Ovary (tissue), 9 donors: Measurements from ENCODE around the gene TMEM14A. TPM values are rescaled to one million over a fixed set of nuclear protein-coding genes. Genes with fewer than 3 reads are reported as not detected.

Source experiments
- DNase-seq, 5 donors: peaks; one replicate each; pipeline ENCODE4 v3.0.0-alpha.2; 2019 to 2020
- H3K27ac ChIP-seq, 2 donors: fragments of 200-600 bp; one replicate each; pipeline versions ENCODE4 v1.5.1 to v1.8.0; 2019 to 2022
- H3K27me3 ChIP-seq: fragments of 200-600 bp; one replicate; pipeline ENCODE4 v1.8.0; 2022
- H3K36me3 ChIP-seq: fragments of 200-600 bp; sonication (generic); one replicate; pipeline ENCODE4 v1.5.1; 2019
- H3K4me1 ChIP-seq: one replicate; pipeline ENCODE4 v1.8.1; 2013; ENCODE audit warnings: mild to moderate bottlenecking, moderate library complexity; ENCODE audit not compliant: insufficient read depth
- H3K4me3 ChIP-seq: fragments of 200-600 bp; sonication (generic); one replicate; pipeline ENCODE4 v1.5.1; 2017
- H3K9me3 ChIP-seq, 2 donors: fragments of 200-600 bp in 1 of 2; sonication (generic) in 1 of 2; one replicate each; pipeline versions ENCODE4 v1.5.1 to v1.8.1; 2013 to 2019; ENCODE audit warnings: mild to moderate bottlenecking in 1 of 2, moderate library complexity in 1 of 2
- CTCF ChIP-seq, 3 donors: fragments of 450-650 bp in 2 of 3; fragments of 200-600 bp in 1 of 3; IDR thresholded peaks; one replicate each; pipeline versions ENCODE4 v1.5.1 to v1.8.0; 2016 to 2022; ENCODE audit warnings: antibody characterized with exemption in 3 of 3, mild to moderate bottlenecking in 1 of 3
- EP300 ChIP-seq: sonication (generic); formaldehyde crosslinking; IDR thresholded peaks from one replicate; pipeline ENCODE4 v1.6.1; 2017; ENCODE audit warnings: antibody characterized with exemption
- POLR2A ChIP-seq: fragments of 450-650 bp; IDR thresholded peaks from one replicate; pipeline ENCODE4 v1.6.1; 2017; ENCODE audit warnings: antibody characterized with exemption, mild to moderate bottlenecking, moderate library complexity
- WGBS, 3 donors: extraction: QIAGEN DNeasy Blood & Tissue Kit in 1 of 3; methylation state at CpG; one replicate each; pipeline versions ENCODE4 v1.1.5 to v1.1.7; 2013 to 2017; 5-methylcytosine and 5-hydroxymethylcytosine counted together
- intact Hi-C, 4 donors: fragments of 100-400 bp; cut with DNase I; formaldehyde crosslinking; loops; one replicate each; pipeline versions ENCODE4 v1.11.0 to v1.15.1; 2022 to 2023
- polyA plus RNA-seq, 2 donors: library from polyadenylated mRNA; stranded (reverse); fragments of 200-250 nt in 1 of 2; fragments of 350-450 nt in 1 of 2; fragmentation: Illumina TruSeq in 1 of 2; extraction: RNeasy Lipid Tissue Mini Kit (QIAGEN cat#74804) in 1 of 2; gene quantifications; one replicate each; pipeline ENCODE4 v1.2.3, GENCODE V29; 2013 to 2014
- total RNA-seq, 7 donors: library from RNA; depleted of rRNA in 2 of 7; stranded (reverse); fragments of >200 nt in 2 of 7; fragmentation: NEBNext Ultra II Directional in 3 of 7; extraction: Animal tissue kit (Norgen Biotek cat#: 25700) in 3 of 7; gene quantifications; one replicate each; pipeline versions ENCODE4 v1.1.0 to v1.2.4, GENCODE V29; 2016 to 2023
- donor health status: DM: no; HTN: no; CAD: no; lungs with moderate emphysema.
- donor health status: DM: no; HTN: no; CAD: no.
- donor health status: Bipolar disorder and iron deficiency.
- donor health status: DM: yes; HTN: yes; CAD: no.
- donor health status: DM: no; HTN: no; CAD: no.
- donor health status: DM: yes; HTN: yes; CAD: no.

TMEM14A gene
- total and polyA plus RNA-seq, 9 donors: 17.0 to 35.6 (median 25.2) TPM

DNA sequence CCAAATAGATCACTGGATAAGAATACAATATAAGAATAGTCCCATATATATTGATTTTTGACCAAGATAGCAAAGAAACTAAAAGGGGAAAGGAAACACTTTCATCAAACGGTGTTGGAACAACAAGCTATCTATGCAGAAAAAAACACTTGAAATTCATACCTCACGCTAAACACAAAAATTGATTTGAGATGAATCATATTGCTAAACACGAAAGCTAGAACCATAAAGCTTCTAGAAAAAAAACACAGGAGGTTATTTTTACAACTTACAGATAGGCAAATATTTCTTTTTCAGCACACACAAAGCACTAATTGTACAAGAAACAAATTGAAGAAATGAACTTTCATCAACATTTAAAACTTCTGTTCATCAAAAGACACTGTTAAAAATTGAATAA, 36.7 kb upstream of the TMEM14A start:
- H3K36me3 ChIP-seq: no peaks in the 10 kb centered on the region
- 24 to 34% (median 28%) methylated on average over 3 of the region's 3 CpGs for WGBS, 3 donors
- H3K9me3 ChIP-seq: no peaks in the 10 kb centered on the region
- no peak for DNase-seq
- TF ChIP-seq POLR2A (no peak), EP300 (no peak), CTCF (IDR thresholded peaks at IDR 0.05) (no peak)
- intact Hi-C loops: no loop called here
- no peaks in the 10 kb centered on the region for H3K27me3 ChIP-seq
- no peak overlapping the region for H3K4me3 ChIP-seq
- H3K4me1 ChIP-seq: no peaks in the 10 kb centered on the region
- H3K27ac ChIP-seq: no peak overlapping the region

DNA sequence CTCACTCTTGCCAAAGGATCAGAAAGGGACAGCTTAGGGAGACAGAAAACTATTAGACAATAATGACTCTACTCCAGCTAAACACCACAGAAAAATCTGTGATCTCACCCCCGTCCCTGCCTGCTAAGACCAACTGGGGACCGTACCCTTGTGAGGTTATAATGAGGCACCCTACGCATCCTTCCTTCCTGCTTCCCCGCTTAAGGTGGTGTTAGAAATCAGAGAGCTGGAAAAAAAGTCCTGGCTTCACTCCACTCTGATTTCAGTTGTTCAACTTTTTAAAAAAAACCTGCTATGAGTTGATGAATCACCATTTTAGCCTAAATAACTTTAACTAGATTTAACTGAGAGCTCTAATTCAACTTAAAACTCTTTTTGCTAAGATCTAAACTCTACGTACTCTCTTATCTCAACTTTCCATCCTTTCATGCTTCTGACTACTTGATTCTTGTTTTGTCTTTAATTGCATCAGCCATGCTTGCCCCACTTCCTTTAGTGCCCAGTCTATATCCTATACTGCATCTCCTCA, 35.8 kb upstream of the TMEM14A start:
- Histone ChIP-seq H3K9me3 (no peaks in the 10 kb centered on the region), H3K4me3 (no peak overlapping the region), H3K27me3 (no peaks in the 10 kb centered on the region), H3K36me3 (no peaks in the 10 kb centered on the region), H3K27ac (no peak overlapping the region), H3K4me1 (no peaks in the 10 kb centered on the region)
- DNase-seq: no peak
- intact Hi-C loops: no loop called here
- TF ChIP-seq CTCF (IDR thresholded peaks at IDR 0.05) (no peak), POLR2A (no peak), EP300 (no peak)
- 61 to 81% (median 69%) methylated on average over 5 of the region's 5 CpGs for WGBS, 3 donors

- no peaks in the 10 kb centered on the region for H3K4me1 ChIP-seq
- no peaks in the 10 kb centered on the region for H3K27me3 ChIP-seq
- no peaks in the 10 kb centered on the region for H3K9me3 ChIP-seq
- TF ChIP-seq EP300 (no peak), CTCF (IDR thresholded peaks at IDR 0.05) (no peak), POLR2A (no peak)
- DNase-seq: no peak
- intact Hi-C loops: no loop called here
- no peaks in the 10 kb centered on the region for H3K36me3 ChIP-seq
- 33 to 65% (median 41%) methylated on average over 2 of the region's 2 CpGs for WGBS, 3 donors
- no peak overlapping the region for H3K27ac ChIP-seq
- no peak overlapping the region for H3K4me3 ChIP-seq
Measured at GRCh38 chr6:52636830-52637229, 34.1 kb upstream of the TMEM14A start.

DNA sequence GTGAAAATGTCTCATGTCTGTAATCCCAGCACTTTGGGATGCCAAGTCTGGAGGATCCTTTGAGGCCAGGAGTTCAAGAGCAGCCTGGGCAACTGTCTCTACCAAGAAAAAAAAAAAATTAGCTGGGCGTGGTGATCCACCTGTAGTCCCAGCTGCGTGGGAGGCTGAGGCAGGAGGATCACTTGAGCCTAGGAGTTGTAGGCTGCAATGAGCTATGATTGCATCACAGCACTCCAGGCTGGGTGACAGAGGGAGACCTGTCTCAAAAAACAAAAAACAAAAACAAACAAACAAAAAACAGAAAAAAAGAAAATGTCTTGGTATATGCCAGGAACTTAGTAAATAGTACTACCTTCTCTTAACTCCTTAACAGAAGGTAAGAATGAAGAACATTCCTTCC, 31.4 kb upstream of the TMEM14A start:
- DNase-seq: no peak
- Histone ChIP-seq H3K27me3 (no peaks in the 10 kb centered on the region), H3K36me3 (no peaks in the 10 kb centered on the region), H3K4me1 (no peaks in the 10 kb centered on the region), H3K9me3 (no peaks in the 10 kb centered on the region), H3K27ac (no peak overlapping the region), H3K4me3 (no peak overlapping the region)
- intact Hi-C loops: no loop called here
- no peak for TF ChIP-seq POLR2A
- TF ChIP-seq EP300: no peak
- 88 to 93% (median 93%) methylated on average over 2 of the region's 2 CpGs for WGBS, 3 donors

GRCh38 chr6:52640170-52640569, 30.7 kb upstream of the TMEM14A start:
- Histone ChIP-seq H3K27me3 (no peaks in the 10 kb centered on the region), H3K4me3 (no peak overlapping the region), H3K4me1 (no peaks in the 10 kb centered on the region), H3K36me3 (no peaks in the 10 kb centered on the region), H3K9me3 (no peaks in the 10 kb centered on the region), H3K27ac (no peak overlapping the region)
- TF ChIP-seq CTCF (IDR thresholded peaks at IDR 0.05) (no peak), POLR2A (no peak)
- intact Hi-C loops: no loop called here
- WGBS, 3 donors: 26 to 48% (median 38%) methylated on average over 11 of the region's 11 CpGs
- no peak for DNase-seq
